ENCODE results near the gene P2RY14.

The P2RY14 gene

GRCh38 chr3:151278230-151278629 lies at the start of gene P2RY14:
TSS of gene P2RY14 (minus strand) at chr3:151278542. CDS start at chr3:151214316, 64,226 bp downstream.
- no peak for DNase-seq

DNA sequence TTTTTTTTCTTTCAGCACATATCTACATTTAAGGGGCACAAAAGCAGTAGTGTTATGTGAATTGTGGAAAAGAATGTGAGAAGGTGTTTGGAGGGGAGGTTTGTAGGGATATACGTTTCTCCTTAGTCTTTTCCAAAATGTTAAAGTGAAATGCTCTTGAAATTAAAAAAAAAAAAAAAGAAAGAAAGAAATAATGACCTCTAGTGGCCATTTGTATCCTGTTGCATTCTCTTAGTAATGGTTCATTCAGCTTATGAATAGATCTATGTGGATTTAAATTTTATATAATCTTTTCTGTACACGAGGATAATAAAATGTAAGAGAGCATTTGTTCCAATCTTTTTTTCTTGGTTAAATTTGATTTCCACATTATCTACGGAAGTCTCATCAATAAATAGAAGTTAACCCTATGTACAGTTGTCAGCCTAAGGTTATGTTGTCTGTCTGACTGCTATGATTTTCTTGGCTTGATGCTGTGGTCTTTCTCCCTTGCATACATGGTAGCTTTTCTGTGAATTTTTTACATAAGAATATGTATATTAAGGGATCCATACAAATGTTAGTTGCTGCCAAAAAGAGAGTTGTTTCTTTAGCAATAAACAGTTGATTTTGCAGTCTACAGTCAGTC lies 49.3 kb upstream of the P2RY14 start:
- DNase-seq = no peak

- no peak for DNase-seq
Measured at GRCh38 chr3:151322511-151322910, 44.2 kb upstream of the P2RY14 start.

- DNase-seq = no peak
Measured at GRCh38 chr3:151321526-151321925, 43.2 kb upstream of the P2RY14 start.

DNA sequence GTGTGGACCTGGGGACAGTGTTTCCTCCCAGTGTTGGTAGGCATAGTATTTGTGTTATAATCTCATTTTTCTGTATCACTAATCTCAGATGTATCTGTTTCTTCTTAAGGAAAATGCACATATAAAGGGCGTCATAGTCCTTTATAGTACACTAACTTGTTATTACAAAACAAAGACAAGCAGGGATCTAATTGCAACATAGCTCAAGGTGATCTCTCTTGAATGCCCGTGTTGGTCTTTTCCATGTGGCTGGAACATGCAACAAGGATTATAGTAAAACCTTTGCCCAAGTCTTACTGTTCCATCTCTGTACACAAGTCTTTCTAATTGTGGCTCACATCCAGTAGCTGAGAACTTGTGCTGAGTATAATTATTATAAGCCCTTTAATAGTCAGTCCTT lies 41.8 kb upstream of the P2RY14 start:
- no peak for DNase-seq

DNA sequence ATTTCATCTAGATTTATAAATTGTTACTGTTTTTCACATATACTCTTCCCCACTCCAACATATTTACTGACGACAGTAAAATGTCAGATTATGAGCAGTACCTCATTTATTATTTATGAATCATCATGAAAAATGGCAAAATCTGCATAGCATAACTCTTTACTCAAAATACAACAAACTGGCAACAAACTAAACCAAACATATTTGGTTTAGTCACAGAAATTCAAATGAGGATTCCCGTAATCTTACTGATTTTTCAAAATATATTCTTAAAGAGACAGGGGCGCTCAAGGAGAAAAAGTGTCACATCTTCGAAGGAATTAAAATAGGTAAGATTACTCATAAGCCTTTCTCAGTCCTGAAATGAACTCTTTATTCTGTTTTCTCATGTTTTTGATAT lies 41.3 kb upstream of the P2RY14 start:
- no peak for DNase-seq

DNA sequence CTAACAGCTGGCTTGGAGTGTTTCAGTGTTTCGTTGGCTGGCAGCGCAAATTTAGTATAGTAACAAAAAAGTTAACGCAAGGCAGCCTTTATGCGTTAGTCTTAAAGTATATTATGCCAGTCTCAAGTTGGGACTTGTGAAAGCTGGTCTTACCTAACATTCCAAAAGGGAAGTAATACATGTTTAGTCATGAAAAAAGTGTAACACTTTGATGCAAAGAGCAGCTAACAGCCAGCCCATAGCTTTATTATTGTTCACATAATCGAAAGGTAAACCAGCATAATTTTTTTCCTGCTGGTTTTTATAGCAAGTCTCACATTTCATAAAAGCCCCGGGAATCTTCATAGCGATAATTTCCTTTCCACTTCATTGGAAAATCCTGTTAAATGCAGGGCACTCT lies 40.6 kb upstream of the P2RY14 start:
- no peak for DNase-seq

DNA sequence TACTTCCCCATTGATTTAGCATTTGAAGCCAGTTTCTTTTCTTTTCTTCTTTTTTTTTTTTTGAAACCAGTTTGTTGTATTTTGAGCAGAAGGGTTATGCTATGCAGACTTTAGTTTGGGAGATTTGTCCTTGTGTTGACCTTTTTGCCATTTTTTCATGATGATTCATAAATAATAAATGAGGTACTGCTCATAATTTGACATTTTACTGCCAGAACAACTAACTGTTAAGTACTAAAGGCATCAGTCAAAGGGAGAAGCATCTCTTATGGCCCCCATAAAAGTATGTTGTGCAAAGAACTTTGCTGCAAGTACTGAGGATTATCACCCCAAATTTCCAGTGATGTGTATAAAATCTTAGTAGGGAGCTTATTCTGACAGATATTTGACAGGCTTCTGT lies 40.0 kb upstream of the P2RY14 start:
- no peak for DNase-seq

GRCh38 chr3:151316267-151316991 lies 38.1 kb upstream of the P2RY14 start, which contains the start of gene GPR87:
TSS of gene GPR87 (minus strand) at chr3:151316820. CDS start at chr3:151300100, 16,720 bp downstream.
- no peak for DNase-seq

- DNase-seq = no peak
Measured at GRCh38 chr3:151315846-151316245, 37.5 kb upstream of the P2RY14 start.

DNA sequence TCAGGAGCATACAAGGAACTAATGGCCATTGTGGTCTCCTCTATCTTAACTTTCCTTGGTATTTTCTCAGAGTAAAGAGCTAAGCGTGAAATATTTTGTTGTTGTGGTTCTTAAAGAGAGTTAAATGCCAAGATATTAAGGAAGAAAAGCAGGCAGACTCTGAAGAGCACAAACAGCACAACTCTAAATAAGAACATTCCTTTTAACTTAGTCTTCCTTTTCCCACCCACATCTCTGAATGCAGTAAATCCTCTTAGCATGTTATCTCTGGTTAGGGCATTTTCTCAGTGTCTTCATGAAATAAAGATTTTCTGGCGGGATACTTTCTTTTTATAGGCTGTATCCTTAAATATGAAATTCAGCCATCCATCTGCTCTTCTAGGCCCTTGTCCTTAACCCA lies 36.8 kb upstream of the P2RY14 start:
- no peak for DNase-seq

DNA sequence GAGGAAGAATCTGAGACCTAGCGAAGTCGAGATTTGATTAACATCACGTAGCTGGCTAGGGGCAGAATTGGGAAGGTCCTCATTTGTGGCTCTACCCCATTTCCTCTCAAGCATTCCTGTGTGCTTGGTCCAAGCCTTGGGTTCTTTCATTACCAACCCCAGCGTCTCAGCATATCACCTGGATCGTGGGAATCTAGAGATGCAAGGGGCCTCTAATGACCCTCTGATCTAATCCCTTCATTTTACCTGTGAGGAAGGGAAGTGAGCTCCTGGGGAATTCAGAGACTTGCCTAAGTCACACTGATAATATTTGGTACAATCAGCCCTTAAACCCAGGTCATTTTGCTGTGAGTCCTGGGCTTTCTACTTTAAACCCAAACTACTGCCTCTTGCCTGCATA lies 36.3 kb upstream of the P2RY14 start:
- DNase-seq = no peak

- DNase-seq = no peak
Measured at GRCh38 chr3:151314137-151314536, 35.8 kb upstream of the P2RY14 start.

- DNase-seq = no peak
Measured at GRCh38 chr3:151312972-151313371, 34.6 kb upstream of the P2RY14 start.

- DNase-seq = no peak
Measured at GRCh38 chr3:151309566-151309965, 31.2 kb upstream of the P2RY14 start.

DNA sequence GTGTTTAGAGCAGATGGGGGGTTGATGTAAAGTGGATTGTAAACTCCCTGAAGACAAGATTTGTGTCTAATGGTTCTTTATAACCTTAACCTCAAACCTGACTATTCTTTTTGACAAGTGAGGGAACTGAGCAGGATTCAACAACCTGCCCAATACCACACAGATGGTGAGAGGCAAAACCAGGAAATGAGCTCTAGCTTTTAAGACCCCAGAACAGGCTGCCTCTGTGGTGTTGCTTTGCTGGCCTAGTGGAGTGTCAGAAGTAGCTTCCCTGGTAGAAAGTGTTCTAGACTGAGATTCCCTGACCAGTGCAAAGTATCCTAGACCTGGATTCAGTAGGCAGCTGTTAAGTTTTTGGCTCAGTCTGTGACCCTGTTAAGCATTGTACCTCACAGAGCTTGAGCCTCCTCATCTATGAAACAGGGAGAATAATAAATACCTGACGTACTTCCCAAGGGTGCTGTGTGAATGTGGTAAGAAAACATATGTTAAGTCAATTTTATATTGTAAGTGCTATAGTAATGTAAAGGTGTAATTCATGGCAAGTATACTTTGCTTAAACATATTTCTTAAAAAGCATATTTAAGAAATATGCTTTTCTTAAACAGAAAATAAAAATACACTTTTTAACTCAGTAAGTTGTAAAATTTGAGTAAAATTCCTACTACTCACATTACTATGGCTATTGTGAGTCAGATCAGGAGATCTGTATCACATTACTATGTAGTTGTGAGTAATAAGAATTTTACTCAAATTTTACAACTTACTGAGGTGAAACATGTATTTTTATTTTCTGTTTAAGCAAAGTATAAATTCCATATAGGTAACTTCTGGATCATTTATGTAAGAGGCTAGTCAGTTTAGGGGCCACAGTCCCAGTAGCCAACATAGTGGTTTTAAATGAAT lies 29.5 kb upstream of the P2RY14 start:
- no peak for DNase-seq

DNA sequence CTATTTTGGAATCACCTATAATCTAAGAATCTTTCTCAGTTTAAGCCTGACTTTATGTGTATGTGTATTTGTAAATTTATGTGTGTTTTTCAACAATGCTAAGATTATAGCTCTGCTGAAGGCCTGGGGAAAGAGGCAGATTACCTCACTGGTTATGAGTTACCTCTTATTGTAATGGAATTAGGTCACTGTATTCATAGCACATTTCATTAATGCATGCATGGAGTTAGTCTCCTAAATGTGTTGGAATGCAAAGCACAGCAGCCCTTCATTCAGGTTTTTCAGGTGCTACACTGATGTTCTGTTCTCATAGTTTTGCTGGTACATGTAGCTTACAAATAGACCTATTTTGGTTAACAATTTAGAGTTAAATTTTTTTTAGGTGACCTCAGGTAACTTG lies 28.8 kb upstream of the P2RY14 start:
- DNase-seq = no peak

DNA sequence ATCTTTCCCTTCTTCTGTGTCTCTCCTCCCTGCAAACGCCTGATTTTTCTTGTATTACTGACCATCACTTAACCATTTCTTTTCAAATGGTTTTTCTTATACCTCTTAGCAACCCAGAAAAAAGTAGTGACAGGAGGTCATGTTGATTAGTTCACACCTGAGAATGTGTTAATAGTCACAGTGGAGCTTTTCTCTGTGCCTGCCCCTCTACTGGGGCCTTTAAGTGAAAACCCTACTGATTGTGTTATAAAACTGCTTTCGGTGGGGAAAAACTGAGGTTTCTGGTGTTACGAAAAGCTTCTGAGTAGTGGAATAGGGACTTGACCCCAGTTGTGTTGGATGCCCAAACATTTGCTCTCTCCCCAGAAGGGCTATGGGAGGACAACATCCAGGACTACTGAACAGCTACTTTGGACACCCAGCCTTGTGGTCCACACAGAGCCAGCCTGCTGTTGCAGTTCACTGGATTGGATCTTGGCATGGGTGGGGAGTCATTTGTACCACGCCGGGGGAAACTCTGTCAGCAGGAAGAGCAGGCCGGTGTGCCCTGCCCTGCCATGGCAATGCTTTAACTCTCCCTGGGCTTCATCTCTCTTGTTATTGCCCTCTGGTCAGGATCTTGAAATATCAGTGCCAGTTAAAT lies 27.9 kb upstream of the P2RY14 start:
- DNase-seq = no peak

GRCh38 chr3:151305775-151306151 lies 27.4 kb upstream of the P2RY14 start:
- DNase-seq = no peak

DNA sequence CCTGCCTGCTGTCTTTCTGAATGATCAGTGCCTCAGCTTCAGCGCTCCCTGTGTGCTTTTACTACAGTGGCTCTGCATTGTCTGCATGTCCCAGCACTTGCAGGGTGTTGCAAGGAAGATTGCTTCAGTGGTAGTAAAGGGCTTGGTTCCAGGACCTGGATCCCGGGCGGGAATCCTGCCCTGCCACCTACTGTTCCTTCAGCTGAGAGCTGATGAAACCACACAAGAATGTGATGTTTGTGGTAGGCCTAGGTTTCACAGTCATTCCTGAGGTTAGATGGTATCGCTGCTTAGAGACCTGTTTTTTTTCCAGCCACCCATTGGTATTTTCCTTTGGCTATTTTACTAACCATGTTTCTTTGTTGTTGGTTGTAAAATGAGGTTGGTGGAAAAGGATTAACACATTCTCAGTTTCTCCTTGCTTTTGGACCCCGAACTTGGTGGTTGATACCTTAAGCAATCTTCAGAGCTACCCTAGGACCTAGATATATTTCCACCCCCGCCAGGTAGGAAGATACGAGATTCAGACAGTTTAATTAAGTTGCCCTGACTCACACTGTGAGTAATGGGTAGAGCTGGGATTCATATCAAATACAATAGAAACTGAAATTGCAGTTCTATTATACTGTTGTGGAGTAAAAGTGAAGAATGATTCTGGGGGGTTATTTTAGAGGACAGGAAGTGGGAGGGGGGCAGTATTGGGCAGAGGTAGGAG lies 26.9 kb upstream of the P2RY14 start:
- no peak for DNase-seq

GRCh38 chr3:151303751-151304150 lies 25.4 kb upstream of the P2RY14 start:
- DNase-seq = no peak

DNA sequence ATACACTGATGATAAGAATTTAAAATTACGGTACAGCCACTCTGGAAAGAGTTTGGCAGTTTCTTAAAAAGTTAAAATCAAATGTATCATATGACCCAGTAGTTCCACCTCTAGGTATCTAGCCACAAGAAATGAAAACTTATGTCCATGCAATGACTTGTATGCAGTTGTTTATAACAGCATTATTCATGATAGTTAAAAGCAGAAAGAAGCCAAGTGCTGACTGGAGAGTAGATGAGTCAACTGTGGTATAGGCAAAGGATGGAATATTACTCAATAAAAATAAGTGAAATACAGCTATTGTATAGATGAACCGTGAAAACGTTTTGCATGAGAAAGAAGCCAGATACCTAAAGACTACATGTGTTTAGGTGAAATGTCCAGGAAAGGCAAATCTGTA lies 23.4 kb upstream of the P2RY14 start:
- DNase-seq = no peak

DNA sequence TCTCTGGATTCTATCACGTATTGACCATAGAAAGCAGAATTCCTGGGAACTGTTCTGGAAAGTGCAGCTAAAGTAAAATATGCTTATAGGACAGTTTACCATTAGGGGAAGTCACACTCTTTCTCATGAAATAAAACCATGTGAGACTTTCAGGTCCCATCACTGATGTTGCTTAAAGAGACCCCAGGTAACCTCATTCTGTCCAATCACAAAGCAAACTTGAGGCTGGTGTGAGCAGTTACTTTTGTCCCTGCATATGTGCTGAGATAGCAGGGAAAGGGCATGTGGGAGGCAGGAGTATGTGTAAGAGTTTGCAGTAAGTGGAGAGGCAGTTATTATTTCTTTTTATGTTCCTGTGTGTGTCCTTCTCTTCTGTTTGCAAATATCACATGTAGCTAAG lies 22.2 kb upstream of the P2RY14 start:
- DNase-seq = no peak

Measured in DMS153 (cell line).